AG09319 (cell line): ENCODE data around the gene SEMA4D.

Experiments
- DNase-seq: peaks from one replicate; pipeline ENCODE4 v3.0.0-alpha.2; 2010; ENCODE audit warnings: low read depth; ENCODE audit errors: extremely low read depth
- TF ChIP-seq, protein P1 (sequence below): IDR thresholded peaks from 2 replicates; pipeline ENCODE4 v1.5.1; 2011; ENCODE audit warnings: low read depth, mild to moderate bottlenecking, inconsistent platforms, low read length, moderate library complexity

SEMA4D gene

GRCh38 chr9:89422151-89422975 lies 75.5 kb downstream of the SEMA4D start:
- no peak for DNase-seq
- TF ChIP-seq, protein P1, sequence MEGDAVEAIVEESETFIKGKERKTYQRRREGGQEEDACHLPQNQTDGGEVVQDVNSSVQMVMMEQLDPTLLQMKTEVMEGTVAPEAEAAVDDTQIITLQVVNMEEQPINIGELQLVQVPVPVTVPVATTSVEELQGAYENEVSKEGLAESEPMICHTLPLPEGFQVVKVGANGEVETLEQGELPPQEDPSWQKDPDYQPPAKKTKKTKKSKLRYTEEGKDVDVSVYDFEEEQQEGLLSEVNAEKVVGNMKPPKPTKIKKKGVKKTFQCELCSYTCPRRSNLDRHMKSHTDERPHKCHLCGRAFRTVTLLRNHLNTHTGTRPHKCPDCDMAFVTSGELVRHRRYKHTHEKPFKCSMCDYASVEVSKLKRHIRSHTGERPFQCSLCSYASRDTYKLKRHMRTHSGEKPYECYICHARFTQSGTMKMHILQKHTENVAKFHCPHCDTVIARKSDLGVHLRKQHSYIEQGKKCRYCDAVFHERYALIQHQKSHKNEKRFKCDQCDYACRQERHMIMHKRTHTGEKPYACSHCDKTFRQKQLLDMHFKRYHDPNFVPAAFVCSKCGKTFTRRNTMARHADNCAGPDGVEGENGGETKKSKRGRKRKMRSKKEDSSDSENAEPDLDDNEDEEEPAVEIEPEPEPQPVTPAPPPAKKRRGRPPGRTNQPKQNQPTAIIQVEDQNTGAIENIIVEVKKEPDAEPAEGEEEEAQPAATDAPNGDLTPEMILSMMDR: no peak

DNA sequence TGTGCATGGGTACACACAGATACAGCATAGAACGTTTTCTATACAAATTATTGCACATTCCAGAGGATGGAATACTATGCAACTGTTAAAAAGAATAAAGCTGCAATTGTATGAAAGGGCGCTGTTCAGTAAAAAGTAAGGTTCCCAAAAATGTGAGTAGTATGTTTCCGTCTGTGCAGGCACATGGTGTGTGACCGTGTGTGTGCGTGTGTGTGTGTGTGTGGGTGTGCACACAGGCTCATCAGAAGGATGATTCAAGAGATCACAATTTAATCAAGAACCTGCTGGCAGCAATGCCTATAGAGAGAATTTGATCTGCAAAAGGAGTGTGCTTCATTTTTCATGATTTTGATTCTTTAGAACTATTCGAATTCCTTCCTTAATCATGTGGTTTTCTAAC lies 76.3 kb downstream of the SEMA4D start:
- TF ChIP-seq, protein P1: no peak
- no peak for DNase-seq

DNA sequence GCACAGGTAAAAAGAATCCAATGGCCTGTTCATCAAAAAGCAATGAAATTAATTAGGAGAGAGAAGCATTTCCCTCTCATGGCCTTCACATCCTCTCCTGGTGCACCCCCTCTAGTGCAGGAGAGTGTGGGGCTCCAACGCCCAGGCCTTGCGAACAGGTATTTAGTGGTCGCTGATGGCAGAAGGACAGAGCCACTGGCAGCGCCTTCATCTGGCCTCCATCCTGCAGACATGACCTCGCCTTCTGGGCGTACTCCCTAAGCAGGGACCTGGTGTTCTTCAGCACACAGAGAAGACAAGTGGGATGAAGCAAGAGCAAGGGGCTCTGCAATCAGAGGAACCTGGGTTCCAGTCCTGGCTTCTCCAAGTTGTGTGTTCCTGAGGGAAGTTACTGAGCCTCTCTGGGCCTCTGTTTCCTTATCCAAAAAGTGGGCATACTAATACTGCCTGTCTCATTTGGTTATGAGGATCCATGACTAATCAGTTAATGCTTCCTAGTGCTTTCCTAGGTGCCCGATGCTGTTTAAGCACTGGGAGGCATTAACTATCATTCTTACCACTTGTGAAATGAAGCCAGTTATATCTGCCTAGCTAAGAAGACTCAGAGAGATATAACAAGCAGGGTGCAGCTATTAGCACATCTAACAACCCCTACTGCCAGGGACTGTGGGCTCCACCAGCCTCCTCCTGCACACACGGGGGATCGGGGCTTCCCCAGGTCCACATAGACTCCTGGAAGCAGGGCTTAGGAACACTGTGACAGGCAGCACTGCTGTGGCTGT lies 77.3 kb downstream of the SEMA4D start:
- TF ChIP-seq, protein P1: no peak
- DNase-seq: no peak

DNA sequence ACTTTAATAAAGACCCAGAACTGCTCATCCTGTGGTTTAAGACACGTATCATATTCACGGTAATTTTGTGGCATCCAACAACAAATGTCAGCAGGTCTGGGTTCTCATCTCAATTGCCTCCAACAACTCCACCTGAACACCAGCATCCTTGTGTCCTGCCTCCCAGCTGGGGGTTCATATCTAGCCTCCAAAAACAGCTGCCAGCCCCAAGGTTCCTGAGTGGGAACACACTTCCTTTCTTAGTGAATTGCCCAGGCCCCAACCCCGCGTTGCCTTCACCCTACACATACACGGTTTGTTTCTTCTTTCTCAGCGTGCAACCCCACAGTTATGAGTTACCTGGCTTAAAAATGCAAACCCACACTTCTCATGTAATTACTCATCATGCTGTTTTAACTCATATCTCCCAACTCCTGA lies 77.9 kb downstream of the SEMA4D start:
- DNase-seq: no peak
- TF ChIP-seq, protein P1: no peak

- TF ChIP-seq, protein P1: no peak
- DNase-seq: no peak
These were observed 78.9 kb downstream of the SEMA4D start for GRCh38 chr9:89418882-89419640.

- TF ChIP-seq, protein P1: no peak
- no peak for DNase-seq
These were observed 79.5 kb downstream of the SEMA4D start for GRCh38 chr9:89418474-89418845.
